ENCODE measurements around the gene GALNTL6.

GALNTL6 gene

DNA sequence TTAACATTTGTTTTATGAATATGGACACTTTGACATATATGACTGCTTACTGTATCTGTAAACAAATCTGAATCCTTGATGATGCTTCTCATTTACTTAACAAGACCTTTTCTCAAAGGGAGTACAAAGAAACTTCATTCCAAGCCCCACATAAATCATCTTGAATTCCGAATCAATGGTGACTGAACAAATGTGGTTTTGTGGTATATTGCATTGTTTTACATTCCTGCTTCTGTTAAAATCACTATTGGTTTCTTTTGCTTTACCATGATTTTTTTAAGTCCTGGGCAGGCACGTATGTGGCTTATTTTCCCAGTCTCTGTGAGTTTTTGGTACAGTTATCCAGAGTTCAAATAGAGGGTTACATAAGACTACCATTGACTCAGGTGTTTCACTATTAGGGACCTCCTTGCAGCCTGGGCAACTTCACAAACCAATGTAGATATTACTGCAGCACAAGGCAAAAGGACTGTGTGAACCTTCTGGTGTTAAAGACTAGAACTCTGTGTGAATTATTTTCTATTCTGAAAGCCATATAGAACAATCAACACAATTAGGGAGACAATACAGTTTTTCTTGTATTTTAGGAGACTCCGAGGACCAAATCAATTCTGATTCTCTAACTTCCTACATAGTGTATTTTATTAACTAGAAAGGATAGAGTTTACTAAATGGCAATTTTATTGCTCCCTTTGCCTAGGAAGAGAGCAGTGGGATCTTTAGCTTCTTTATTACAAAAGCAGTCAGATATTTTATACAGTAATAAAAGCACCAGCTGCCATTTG, 196.4 kb downstream of the GALNTL6 start:
- DNase-seq, result no peak

DNA sequence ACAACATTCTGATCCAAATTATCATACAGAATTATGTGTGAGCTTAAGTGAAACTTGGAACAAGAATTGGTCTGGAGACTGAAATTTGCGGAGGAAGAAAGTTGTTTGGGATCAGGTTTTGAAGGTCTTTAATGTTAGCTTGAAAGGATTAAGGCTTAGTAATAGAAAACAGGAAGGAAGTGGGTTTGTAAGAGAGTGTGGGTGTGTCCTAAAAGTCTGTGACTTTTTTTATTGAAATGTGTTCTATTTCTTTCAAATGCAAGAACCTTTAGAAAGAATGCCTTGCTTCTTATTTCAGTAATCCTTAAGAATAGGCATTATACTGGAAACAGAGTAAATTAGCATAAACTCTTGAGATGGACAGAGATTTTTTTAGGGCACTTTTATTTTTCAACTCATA, 198.0 kb downstream of the GALNTL6 start:
- no peak for DNase-seq

DNA sequence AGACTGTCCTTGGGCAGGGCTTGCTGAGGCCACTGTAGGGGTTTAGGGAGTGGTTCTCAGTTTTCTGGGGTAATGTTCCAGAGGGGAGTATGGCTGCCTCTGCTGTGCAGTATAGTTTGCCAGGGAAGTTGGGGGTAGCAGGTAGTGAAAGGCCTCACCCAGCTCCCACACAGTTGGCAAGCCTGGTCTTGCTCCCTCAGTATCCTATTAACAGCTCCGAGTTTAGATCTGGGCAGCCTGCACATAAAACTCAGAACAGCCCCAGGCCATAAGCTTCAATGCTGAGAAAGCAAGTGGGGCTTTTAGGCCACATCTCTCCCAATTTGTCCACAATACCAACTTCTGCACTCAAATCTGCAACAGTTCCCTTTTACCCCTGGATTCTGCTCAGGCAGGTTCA, 205.2 kb downstream of the GALNTL6 start:
- no peak for DNase-seq

DNA sequence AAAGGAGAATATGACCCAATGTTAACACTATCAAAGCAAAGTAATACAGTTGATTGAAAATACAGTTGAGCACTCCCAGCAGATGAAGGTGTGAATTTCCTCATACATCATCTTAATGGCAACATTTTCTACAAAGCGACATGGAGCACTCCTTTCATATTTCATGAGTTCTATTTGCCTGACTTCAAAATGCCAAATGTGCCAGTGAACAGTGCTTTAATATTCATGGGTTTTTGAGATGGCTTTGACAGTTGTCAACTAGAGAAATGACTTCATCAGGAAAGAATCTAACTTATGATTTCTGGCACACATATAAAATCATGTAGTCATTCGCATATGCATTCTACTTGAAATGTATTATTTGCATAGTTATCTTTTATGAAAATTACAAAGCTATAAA, 222.4 kb downstream of the GALNTL6 start:
- DNase-seq, result no peak

DNA sequence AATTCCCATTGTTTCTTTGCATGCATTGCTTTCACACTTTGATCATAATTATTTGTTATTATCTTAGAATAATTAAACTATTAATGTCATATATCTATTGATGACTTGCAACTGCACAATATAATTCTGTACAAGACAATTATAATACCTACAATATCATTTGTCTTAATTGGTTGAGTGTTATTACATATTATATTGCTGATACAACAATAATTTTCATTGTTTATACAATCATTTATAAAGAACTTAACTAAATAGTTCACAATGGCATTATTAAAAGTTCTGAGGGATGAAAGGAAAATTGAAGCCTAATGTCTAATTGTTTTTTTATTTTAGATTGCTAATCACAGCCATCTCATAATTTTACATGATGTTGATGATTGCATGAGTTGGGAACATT, 227.6 kb downstream of the GALNTL6 start:
- DNase-seq, result no peak

GRCh38 chr4:172042714-172043114, 229.5 kb downstream of the GALNTL6 start:
- no peak for DNase-seq

DNA sequence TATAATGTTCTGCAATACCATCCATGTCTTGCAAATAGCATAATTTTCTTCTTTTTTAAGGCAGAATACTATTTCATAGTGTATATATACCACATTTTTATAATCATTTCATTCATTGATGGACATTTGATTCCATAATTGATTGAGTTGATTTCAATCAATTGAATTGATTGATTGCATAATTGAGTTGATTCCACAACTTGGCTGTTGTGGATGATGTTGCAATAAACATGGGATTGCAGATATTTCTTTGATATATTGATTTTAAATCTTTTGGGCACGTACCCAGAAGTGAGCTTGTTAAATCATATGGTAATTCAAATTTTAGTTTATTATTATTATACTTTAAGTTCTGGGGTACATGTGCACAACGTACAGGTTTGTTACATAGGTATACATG, 232.8 kb downstream of the GALNTL6 start:
- no peak for DNase-seq

DNA sequence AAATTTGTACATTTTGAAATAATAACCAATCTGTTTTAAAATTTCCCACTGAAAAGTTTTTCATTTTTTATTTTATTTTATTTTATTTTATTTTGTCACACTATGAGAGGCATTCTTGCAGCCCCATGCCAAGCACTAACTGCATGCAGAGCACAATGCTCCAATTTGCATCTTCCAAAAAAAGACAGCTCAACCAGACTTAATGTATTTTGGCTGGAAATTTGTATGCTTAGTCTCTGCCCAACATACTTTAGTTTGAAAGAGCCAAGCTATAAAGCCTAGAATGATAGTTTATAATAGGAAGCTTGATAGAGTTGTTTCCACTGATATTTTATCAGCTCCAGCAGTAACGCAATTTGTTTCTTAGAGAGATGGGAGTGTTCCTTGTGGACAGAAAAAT, 235.5 kb downstream of the GALNTL6 start:
- DNase-seq, result no peak

GRCh38 chr4:172050911-172051310, 237.7 kb downstream of the GALNTL6 start:
- DNase-seq, result no peak

DNA sequence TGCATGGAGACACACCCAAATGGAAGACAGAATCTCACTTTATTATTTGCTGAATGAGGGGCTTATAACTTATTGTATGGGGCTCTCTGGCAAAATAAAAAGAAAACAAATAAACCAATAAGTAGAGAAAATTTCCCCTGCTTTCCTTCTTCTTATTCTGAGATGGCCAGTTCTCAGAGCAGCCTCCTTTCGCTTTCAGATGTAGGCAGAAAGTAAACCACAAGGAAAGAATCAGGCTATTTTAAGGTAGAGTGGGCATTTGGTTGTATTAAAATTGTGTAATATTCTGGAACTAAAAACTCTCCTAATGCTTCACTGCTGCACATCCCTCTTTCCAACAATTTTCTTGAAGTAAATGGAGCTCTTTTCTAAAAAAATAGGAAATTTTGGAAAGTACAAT, 241.8 kb downstream of the GALNTL6 start:
- no peak for DNase-seq

GRCh38 chr4:172055498-172055897, 242.3 kb downstream of the GALNTL6 start:
- DNase-seq, result no peak

GRCh38 chr4:172061204-172061603, 248.0 kb downstream of the GALNTL6 start:
- DNase-seq, result no peak

DNA sequence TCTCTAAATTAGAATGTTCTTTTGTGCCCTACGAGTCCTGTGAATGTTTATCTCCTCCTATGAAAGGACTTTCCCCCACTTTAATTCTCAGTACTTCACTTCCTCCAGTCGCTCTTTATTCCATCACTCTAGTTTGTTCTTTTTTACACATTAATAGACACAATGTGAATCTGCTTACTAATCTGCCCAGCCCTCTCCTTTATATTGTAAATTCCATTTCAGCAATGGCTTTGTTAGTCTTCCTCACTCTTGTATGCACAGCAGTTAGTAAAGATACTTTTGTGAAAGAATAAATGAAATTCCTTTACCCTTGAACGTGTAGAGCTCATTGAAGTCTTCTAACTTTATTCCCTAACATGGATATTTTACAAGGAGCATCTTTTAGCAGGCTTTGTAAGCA, 255.3 kb downstream of the GALNTL6 start:
- DNase-seq, result no peak

GRCh38 chr4:172073590-172073989, 260.4 kb downstream of the GALNTL6 start:
- DNase-seq, result no peak

GRCh38 chr4:172083272-172083671, 270.1 kb downstream of the GALNTL6 start:
- no peak for DNase-seq

GRCh38 chr4:172088556-172088955, 275.4 kb downstream of the GALNTL6 start:
- DNase-seq, result no peak

- DNase-seq, result no peak
Observed at GRCh38 chr4:172095161-172095560, 282.0 kb downstream of the GALNTL6 start.

DNA sequence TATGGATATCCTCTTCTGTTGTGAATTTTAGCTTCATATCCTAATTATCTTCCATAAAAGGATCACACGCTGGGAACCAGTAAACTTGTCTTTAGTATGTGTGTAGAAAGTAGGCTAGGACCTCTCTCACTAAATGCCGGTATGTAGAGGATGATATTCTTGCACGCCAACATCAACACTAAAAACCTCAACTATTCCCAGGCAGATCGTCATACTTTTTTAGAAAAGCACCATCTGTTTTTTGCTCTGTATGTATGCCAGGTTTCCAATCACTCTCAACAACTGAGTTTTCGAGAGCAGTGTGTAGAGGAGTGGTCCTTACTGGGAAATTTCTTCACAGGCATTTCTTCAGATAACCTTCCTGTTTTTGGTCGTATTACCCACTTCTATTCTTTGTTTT, 283.6 kb downstream of the GALNTL6 start:
- DNase-seq, result no peak

GRCh38 chr4:172099376-172099775, 286.2 kb downstream of the GALNTL6 start:
- DNase-seq, result no peak

- no peak for DNase-seq
Observed at GRCh38 chr4:172103456-172103855, 290.3 kb downstream of the GALNTL6 start.

- DNase-seq, result no peak
Observed at GRCh38 chr4:172104539-172104938, 291.3 kb downstream of the GALNTL6 start.

- DNase-seq, result no peak
Observed at GRCh38 chr4:172105918-172106317, 292.7 kb downstream of the GALNTL6 start.

GRCh38 chr4:172109466-172109865, 296.3 kb downstream of the GALNTL6 start:
- DNase-seq, result no peak

DNA sequence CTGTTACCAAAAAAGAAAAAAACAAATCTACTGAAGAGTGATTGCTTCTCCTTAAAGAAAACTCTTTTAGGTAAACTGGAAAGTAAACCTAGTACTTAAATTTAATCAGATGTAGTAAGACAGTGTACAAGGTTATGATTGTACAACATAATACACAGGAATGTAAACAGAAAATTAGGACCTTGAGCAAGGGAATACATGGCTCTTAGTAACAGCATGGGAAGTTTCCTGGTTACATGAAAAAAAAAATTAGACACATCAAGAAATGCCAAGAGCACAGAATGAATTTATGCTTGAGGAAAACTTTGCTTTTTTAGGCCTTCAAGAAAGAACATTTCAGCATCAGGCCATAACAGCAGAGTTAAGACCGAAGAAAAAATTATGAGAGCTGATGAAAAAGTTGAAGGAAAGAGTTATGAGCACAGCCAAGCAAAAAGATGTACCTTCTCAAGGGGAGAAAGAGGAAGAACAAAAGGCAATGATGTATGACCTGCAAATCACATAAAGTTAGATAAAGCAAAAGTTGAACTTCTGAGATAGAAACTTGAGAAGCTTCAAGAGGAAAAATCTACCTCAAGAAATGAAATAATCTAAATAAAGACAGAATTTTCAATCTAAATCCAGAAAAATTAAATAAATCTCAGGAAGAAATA, 311.6 kb downstream of the GALNTL6 start:
- DNase-seq, result no peak

GRCh38 chr4:172125443-172125842, 312.2 kb downstream of the GALNTL6 start:
- DNase-seq, result no peak

All from activated naive CD4-positive, alpha-beta T cell treated with Interleukin-2 at 50 U/mL for 16 hours (primary cell).